ENCODE measurements around the gene KRT23. TPM values are rescaled to one million over a fixed set of nuclear protein-coding genes. Genes with fewer than 3 reads are reported as not detected.

KRT23 gene
- polyA plus RNA-seq, 1 donor from 2014 or later, result 0.37 TPM

DNA sequence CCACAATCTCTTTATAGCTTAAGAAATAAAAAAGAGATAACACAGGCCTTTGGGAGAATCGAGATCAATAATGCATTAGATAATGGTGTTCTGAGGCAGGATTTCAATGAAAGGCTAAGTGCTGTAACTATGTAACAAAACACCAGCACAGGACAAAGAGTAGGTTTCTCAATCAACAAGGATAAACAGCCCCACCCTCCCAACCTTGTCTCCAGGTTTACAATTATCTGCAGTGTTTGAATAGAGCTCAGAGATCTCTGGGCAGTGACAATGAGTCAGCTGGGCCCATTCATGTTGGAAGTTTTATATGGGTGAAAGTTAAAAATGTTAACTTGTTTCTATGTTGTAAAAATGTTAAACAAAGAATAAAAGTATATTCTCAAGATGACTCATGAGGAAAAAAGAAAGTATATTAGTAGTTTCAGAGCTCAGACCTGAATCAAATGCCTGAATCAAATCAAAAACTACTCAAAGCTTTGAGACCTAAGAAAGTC is 35.4 kb downstream of the KRT23 start:
- no peaks in the 10 kb centered on the region for H3K9me3 ChIP-seq (ENCODE audit: low read length)
- H3K36me3 ChIP-seq (ENCODE audit: insufficient read depth, low read length), result no peaks in the 10 kb centered on the region
- TF ChIP-seq RAD21 (conservative IDR thresholded peaks at IDR 0.05), result no peak
- H3K4me3 ChIP-seq (ENCODE audit: low read length), result no peak overlapping the region
- no peaks in the 10 kb centered on the region for H4K20me1 ChIP-seq (ENCODE audit: insufficient read depth)
- no peak overlapping the region for H3K27ac ChIP-seq (ENCODE audit: low read length)
- no peaks in the 10 kb centered on the region for H3F3A ChIP-seq (ENCODE audit: insufficient read depth, low read length, poor library complexity, severe bottlenecking)
- no peaks in the 10 kb centered on the region for H3K9me2 ChIP-seq (ENCODE audit: insufficient read depth, low read length)
- no peak overlapping the region for H2AFZ ChIP-seq (ENCODE audit: low read depth, low read length)
- H3K27me3 ChIP-seq (ENCODE audit: insufficient read depth, low read depth, low read length), result no peaks in the 10 kb centered on the region
- no peaks in the 10 kb centered on the region for H3K79me2 ChIP-seq (replicated peaks; ENCODE audit: insufficient read depth, low read length)
- no peak overlapping the region for H3K9ac ChIP-seq (ENCODE audit: low read length)
- no peak overlapping the region for H3K4me2 ChIP-seq (ENCODE audit: low read length)

GRCh38 chr17:40900809-40901356 is 36.6 kb downstream of the KRT23 start:
- no peaks in the 10 kb centered on the region for H3K36me3 ChIP-seq (ENCODE audit: insufficient read depth, low read length)
- H3K27ac ChIP-seq (ENCODE audit: low read length), result no peak overlapping the region
- H4K20me1 ChIP-seq (ENCODE audit: insufficient read depth), result no peaks in the 10 kb centered on the region
- no peaks in the 10 kb centered on the region for H3K79me2 ChIP-seq (replicated peaks; ENCODE audit: insufficient read depth, low read length)
- no peaks in the 10 kb centered on the region for H3K9me3 ChIP-seq (ENCODE audit: low read length)
- TF ChIP-seq EP300 (conservative IDR thresholded peaks at IDR 0.05; ENCODE audit: poor library complexity, severe bottlenecking) (no peak), REST (IDR thresholded peaks at IDR 0.05; ENCODE audit: borderline replicate concordance) (no peak), SMC3 (conservative IDR thresholded peaks at IDR 0.05; ENCODE audit: poor library complexity) (no peak), RAD21 (conservative IDR thresholded peaks at IDR 0.05) (no peak), POLR2AphosphoS5 (IDR thresholded peaks at IDR 0.05) (no peak), MXI1 (conservative IDR thresholded peaks at IDR 0.05; ENCODE audit: poor library complexity, severe bottlenecking) (no peak), TAF1 (IDR thresholded peaks at IDR 0.05; ENCODE audit: low read depth) (no peak), EZH2 (IDR thresholded peaks at IDR 0.05; ENCODE audit: borderline replicate concordance, insufficient read depth, low read length, poor library complexity, severe bottlenecking) (no peak)
- TF ChIP-seq, protein P1, sequence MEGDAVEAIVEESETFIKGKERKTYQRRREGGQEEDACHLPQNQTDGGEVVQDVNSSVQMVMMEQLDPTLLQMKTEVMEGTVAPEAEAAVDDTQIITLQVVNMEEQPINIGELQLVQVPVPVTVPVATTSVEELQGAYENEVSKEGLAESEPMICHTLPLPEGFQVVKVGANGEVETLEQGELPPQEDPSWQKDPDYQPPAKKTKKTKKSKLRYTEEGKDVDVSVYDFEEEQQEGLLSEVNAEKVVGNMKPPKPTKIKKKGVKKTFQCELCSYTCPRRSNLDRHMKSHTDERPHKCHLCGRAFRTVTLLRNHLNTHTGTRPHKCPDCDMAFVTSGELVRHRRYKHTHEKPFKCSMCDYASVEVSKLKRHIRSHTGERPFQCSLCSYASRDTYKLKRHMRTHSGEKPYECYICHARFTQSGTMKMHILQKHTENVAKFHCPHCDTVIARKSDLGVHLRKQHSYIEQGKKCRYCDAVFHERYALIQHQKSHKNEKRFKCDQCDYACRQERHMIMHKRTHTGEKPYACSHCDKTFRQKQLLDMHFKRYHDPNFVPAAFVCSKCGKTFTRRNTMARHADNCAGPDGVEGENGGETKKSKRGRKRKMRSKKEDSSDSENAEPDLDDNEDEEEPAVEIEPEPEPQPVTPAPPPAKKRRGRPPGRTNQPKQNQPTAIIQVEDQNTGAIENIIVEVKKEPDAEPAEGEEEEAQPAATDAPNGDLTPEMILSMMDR (IDR thresholded peaks at IDR 0.05; ENCODE audit: poor library complexity, severe bottlenecking), result no peak
- H3K4me2 ChIP-seq (ENCODE audit: low read length), result no peak overlapping the region
- H3K27me3 ChIP-seq (ENCODE audit: insufficient read depth, low read depth, low read length), result no peaks in the 10 kb centered on the region
- H3F3A ChIP-seq (ENCODE audit: insufficient read depth, low read length, poor library complexity, severe bottlenecking), result no peaks in the 10 kb centered on the region
- H3K4me3 ChIP-seq (ENCODE audit: low read length), result no peak overlapping the region
- H3K9me2 ChIP-seq (ENCODE audit: insufficient read depth, low read length), result no peaks in the 10 kb centered on the region
- H2AFZ ChIP-seq (ENCODE audit: low read depth, low read length), result no peak overlapping the region
- no peak overlapping the region for H3K9ac ChIP-seq (ENCODE audit: low read length)

Measured in neural cell (in vitro differentiated cells).